Anterior cingulate cortex (tissue), 58 donors: ENCODE data around the gene RFTN2.
A peak's percentile ranks its signal among the peaks of the same experiment; 100 is the strongest.
"Not testable (repeated sequence)": the region's sequence is repeated elsewhere in the genome, so short reads cannot be mapped to it uniquely, and the experiment has no call there.

Experiments
- DNase-seq, 58 donors: peaks; one replicate each; lab custom pipeline; 2025; lab: John Stamatoyannopoulos, UW

The RFTN2 gene

GRCh38 chr2:197613509-197613987, 61.8 kb downstream of the RFTN2 start:
- no peak for DNase-seq

GRCh38 chr2:197606180-197606579, 69.2 kb downstream of the RFTN2 start:
- no peak for DNase-seq

- DNase-seq = no peak
These were observed 71.1 kb downstream of the RFTN2 start for GRCh38 chr2:197604117-197604860.

GRCh38 chr2:197601726-197602125, 73.7 kb downstream of the RFTN2 start:
- no peak for DNase-seq

GRCh38 chr2:197600306-197600705, 75.1 kb downstream of the RFTN2 start:
- no peak for DNase-seq

- DNase-seq = peak in 6 of 58 donors; percentile 0 to 18 (median 4)
These were observed 76.0 kb downstream of the RFTN2 start for GRCh38 chr2:197599285-197599965.

GRCh38 chr2:197598450-197598849, 76.9 kb downstream of the RFTN2 start:
- DNase-seq = no peak

- DNase-seq = no peak
These were observed 78.2 kb downstream of the RFTN2 start for GRCh38 chr2:197597166-197597565.

GRCh38 chr2:197596766-197597165, 78.6 kb downstream of the RFTN2 start:
- DNase-seq = peak in 4 of 58 donors; percentile 7 to 62 (median 40)

- DNase-seq = no peak
These were observed 83.9 kb downstream of the RFTN2 start for GRCh38 chr2:197591339-197592072.

- not testable (repeated sequence) for DNase-seq
These were observed 88.1 kb downstream of the RFTN2 start for GRCh38 chr2:197587255-197587654.

- not testable (repeated sequence) for DNase-seq
These were observed 95.2 kb downstream of the RFTN2 start for GRCh38 chr2:197580166-197580565.

- not testable (repeated sequence) for DNase-seq
These were observed 97.1 kb downstream of the RFTN2 start for GRCh38 chr2:197578294-197578693.

- DNase-seq = peak in 10 of 58 donors; percentile 6 to 40 (median 22)
These were observed 97.9 kb downstream of the RFTN2 start for GRCh38 chr2:197577446-197577845.

- DNase-seq = no peak
These were observed 98.8 kb downstream of the RFTN2 start for GRCh38 chr2:197576631-197577030.

- DNase-seq = no peak
These were observed 99.4 kb downstream of the RFTN2 start for GRCh38 chr2:197575987-197576386.

GRCh38 chr2:197573608-197574007, 101.8 kb downstream of the RFTN2 start:
- no peak for DNase-seq

- DNase-seq = no peak
These were observed 103.6 kb downstream of the RFTN2 start for GRCh38 chr2:197571627-197572271.

- DNase-seq = peak in 2 of 58 donors; percentile 27 to 63
These were observed 115.2 kb downstream of the RFTN2 start for GRCh38 chr2:197560146-197560665.

GRCh38 chr2:197559681-197560080, 115.7 kb downstream of the RFTN2 start:
- no peak for DNase-seq
